Measurements from ENCODE around the gene KRTAP2-3.
"Not testable (repeated sequence)": the region's sequence is repeated elsewhere in the genome, so short reads cannot be mapped to it uniquely, and the experiment has no call there.

The KRTAP2-3 gene

DNA sequence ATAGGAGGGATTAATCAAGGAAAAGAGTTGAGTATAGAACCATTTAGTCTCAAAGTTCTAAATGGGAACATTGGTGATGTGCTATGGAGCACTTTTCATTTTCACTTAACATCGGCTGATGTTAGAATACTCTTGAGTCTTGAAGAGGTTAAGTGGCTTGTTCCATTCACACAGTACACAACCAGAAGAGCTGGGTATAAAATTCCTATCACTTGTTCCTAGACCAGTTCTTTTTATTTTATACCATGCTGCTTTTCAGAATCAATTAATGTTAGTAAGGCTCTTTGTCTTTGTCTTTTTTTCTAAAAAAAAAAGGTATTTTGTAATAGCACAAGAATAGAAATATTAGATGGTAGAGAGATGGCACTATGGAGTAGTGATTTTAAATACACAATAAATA is 17.0 kb downstream of the KRTAP2-3 start:
- TF ChIP-seq, protein P1, sequence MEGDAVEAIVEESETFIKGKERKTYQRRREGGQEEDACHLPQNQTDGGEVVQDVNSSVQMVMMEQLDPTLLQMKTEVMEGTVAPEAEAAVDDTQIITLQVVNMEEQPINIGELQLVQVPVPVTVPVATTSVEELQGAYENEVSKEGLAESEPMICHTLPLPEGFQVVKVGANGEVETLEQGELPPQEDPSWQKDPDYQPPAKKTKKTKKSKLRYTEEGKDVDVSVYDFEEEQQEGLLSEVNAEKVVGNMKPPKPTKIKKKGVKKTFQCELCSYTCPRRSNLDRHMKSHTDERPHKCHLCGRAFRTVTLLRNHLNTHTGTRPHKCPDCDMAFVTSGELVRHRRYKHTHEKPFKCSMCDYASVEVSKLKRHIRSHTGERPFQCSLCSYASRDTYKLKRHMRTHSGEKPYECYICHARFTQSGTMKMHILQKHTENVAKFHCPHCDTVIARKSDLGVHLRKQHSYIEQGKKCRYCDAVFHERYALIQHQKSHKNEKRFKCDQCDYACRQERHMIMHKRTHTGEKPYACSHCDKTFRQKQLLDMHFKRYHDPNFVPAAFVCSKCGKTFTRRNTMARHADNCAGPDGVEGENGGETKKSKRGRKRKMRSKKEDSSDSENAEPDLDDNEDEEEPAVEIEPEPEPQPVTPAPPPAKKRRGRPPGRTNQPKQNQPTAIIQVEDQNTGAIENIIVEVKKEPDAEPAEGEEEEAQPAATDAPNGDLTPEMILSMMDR (IDR thresholded peaks at IDR 0.05; ENCODE audit: poor library complexity, severe bottlenecking) = no peak
- Histone ChIP-seq H3K27ac (ENCODE audit: poor library complexity, severe bottlenecking) (no peak overlapping the region), H3K9me3 (ENCODE audit: severe bottlenecking) (no peaks in the 10 kb centered on the region), H3K4me3 (ENCODE audit: severe bottlenecking) (no peak overlapping the region), H3K27me3 (ENCODE audit: insufficient read depth, poor library complexity, severe bottlenecking) (no peaks in the 10 kb centered on the region), H3K4me1 (ENCODE audit: insufficient read depth, poor library complexity, severe bottlenecking) (peaks cover 3% of the 10 kb centered on the region), H3K36me3 (ENCODE audit: low read depth) (no peaks in the 10 kb centered on the region)
- ATAC-seq (ENCODE audit: low read depth) (no peak), DNase-seq (ENCODE audit: low spot score) (no peak)

DNA sequence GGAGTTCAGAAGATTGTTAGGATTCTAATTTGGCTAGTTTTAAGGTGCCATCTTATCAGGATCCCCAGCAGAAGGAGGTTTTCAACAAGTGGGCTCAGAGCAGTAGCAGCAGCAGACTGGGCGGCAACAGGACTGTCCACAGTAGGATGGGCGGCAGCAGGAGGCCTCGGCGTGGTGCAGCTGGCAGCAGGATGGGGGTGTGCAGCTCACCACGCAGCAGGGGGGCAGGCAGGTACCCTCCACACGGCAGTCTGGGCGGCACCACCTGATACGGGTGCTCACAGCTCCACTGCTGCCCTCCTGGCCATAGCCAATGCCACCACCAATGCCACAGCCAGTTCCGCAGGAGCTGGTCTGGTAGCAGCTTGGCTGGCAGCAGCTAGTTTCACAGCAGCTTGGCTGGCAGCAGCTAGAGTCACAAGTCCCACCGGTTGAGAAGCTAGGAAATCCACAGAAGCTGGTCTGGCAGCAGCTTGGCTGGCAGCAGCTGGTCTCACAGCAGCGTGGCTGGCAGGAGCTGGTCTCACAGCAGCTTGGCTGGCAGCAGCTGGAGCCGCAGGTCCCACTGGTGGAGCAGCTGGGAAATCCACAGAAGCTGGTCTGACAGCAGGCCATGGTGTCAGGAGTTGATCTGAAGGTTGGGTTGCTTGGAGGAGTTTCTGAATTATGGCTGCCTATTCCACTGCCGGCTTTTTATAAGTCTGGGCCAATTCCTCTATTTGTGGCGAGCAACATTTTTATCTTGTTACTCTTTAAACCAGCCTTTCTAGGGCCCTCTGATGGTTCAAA is 18.9 kb downstream of the KRTAP2-3 start, which contains the start of gene KRTAP1-1:
Gene KRTAP1-1, minus strand, starts transcription at position 668 of the 789 bp plus-strand sequence. Its CDS starts 53 bp downstream, at position 615.
- not testable (repeated sequence) for DNase-seq (ENCODE audit: low spot score); H3K27me3 ChIP-seq (ENCODE audit: insufficient read depth, poor library complexity, severe bottlenecking); H3K9me3 ChIP-seq (ENCODE audit: severe bottlenecking); H3K27ac ChIP-seq (ENCODE audit: poor library complexity, severe bottlenecking); H3K4me1 ChIP-seq (ENCODE audit: insufficient read depth, poor library complexity, severe bottlenecking); H3K36me3 ChIP-seq (ENCODE audit: low read depth); H3K4me3 ChIP-seq (ENCODE audit: severe bottlenecking); ATAC-seq (ENCODE audit: low read depth)

DNA sequence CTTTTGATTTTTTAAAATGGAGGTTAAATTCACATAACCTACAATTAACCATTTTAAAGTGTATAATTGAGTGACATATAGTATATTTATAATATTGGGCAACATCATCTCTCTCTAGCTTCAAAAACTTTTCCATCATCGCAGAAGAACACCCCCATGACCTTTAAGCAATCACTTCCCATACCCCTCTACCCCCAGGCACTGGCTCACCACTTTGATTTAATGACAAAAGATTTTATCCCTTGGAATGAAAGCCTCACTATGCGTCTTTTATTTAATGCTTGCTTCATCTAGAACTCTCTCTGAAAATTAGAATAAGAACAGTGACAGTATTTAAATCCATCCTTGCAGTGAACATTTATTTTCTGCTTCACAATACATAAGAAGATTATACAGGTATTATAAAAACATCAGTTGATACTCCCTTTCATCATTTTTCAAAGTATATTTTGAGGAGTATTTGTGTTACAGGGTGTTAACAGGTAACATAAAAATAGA is 22.0 kb downstream of the KRTAP2-3 start:
- DNase-seq (ENCODE audit: low spot score) (no peak), ATAC-seq (ENCODE audit: low read depth) (no peak)
- no peaks in the 10 kb centered on the region for H3K36me3 ChIP-seq (ENCODE audit: low read depth)
- H3K4me3 ChIP-seq (ENCODE audit: severe bottlenecking) = no peak overlapping the region
- TF ChIP-seq, protein P1 (IDR thresholded peaks at IDR 0.05; ENCODE audit: poor library complexity, severe bottlenecking) = no peak
- H3K27ac ChIP-seq (ENCODE audit: poor library complexity, severe bottlenecking) = no peak overlapping the region
- no peaks in the 10 kb centered on the region for H3K27me3 ChIP-seq (ENCODE audit: insufficient read depth, poor library complexity, severe bottlenecking)
- H3K4me1 ChIP-seq (ENCODE audit: insufficient read depth, poor library complexity, severe bottlenecking) = no peaks in the 10 kb centered on the region
- H3K9me3 ChIP-seq (ENCODE audit: severe bottlenecking) = no peaks in the 10 kb centered on the region

DNA sequence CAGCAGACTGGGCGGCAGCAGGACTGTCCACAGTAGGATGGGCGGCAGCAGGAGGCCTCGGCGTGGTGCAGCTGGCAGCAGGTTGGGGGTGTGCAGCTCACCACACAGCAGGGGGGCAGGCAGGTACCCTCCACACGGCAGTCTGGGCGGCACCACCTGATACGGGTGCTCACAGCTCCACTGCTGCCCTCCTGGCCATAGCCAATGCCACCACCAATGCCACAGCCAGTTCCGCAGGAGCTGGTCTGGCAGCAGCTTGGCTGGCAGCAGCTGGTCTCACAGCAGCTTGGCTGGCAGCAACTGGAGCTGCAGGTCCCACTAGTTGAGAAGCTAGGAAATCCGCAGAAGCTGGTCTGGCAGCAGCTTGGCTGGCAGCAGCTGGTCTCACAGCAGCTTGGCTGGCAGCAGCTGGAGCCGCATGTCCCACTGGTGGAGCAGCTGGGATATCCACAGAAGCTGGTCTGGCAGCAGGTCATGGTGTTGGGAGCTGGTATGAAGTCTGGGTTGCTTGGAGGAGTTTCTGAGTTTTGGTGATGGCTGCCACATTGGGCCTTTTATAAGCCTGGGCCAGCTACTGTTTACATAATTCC is 25.5 kb downstream of the KRTAP2-3 start, which contains the start of gene KRTAP1-3:
Gene KRTAP1-3, minus strand, starts transcription at position 529 of the 590 bp plus-strand sequence. Its CDS starts 53 bp downstream, at position 476.
- not testable (repeated sequence) for ATAC-seq (ENCODE audit: low read depth); H3K27ac ChIP-seq (ENCODE audit: poor library complexity, severe bottlenecking); DNase-seq (ENCODE audit: low spot score); H3K4me1 ChIP-seq (ENCODE audit: insufficient read depth, poor library complexity, severe bottlenecking); H3K4me3 ChIP-seq (ENCODE audit: severe bottlenecking); H3K27me3 ChIP-seq (ENCODE audit: insufficient read depth, poor library complexity, severe bottlenecking); H3K9me3 ChIP-seq (ENCODE audit: severe bottlenecking); H3K36me3 ChIP-seq (ENCODE audit: low read depth)

DNA sequence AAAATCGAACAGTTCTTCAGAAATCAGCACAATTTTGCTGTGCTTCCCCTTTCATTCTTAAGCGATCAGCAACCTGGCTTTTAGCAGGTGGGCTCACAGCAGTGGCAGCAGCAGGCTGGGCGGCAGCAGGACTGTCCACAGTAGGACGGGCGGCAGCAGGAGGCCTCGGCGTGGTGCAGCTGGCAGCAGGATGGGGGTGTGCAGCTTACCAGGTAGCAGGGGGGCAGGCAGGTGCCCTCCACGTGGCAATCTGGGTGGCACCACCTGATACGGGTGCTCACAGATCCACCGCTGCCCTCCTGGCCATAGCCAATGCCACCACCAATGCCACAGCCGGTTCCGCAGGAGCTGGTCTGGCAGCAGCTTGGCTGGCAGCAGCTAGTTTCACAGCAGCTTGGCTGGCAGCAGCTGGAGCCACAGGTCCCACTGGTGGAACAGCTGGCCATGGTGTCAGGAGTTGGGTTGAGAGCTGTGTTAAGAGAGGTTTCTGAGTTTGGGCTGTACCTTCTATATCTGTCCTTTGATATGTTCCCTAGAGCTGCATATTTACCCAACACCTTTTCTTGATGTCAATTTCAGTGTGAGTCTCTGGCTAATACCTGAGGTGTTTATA is 30.2 kb downstream of the KRTAP2-3 start, which contains the start of gene KRTAP1-4:
Gene KRTAP1-4, minus strand, starts transcription at position 563 of the 613 bp plus-strand sequence. Its CDS starts 117 bp downstream, at position 446.
- TF ChIP-seq, protein P1 (IDR thresholded peaks at IDR 0.05; ENCODE audit: poor library complexity, severe bottlenecking) = no peak
- no peaks in the 10 kb centered on the region for H3K36me3 ChIP-seq (ENCODE audit: low read depth)
- no peaks in the 10 kb centered on the region for H3K27me3 ChIP-seq (ENCODE audit: insufficient read depth, poor library complexity, severe bottlenecking)
- H3K4me1 ChIP-seq (ENCODE audit: insufficient read depth, poor library complexity, severe bottlenecking) = peaks cover 9% of the 10 kb centered on the region
- no peak within 1 kb of the TSS for H3K4me3 ChIP-seq (ENCODE audit: severe bottlenecking)
- DNase-seq (ENCODE audit: low spot score) (no peak), ATAC-seq (ENCODE audit: low read depth) (no peak)
- no peaks in the 10 kb centered on the region for H3K9me3 ChIP-seq (ENCODE audit: severe bottlenecking)
- H3K27ac ChIP-seq (ENCODE audit: poor library complexity, severe bottlenecking) = no peak within 1 kb of the TSS
